ENCODE results near the gene MYOF. TPM values are rescaled to one million over a fixed set of nuclear protein-coding genes. Genes with fewer than 3 reads are reported as not detected.

MYOF gene
- total and polyA plus RNA-seq, 2 of the 8 experiments (the other 6 are each of a cell fraction or from before 2014, with no cell fraction given): 0.98 to 2.3 TPM

- TF ChIP-seq BRCA1 (IDR thresholded peaks at IDR 0.05; ENCODE audit: low read depth, low read length): no peak
- TF ChIP-seq CEBPB (IDR thresholded peaks at IDR 0.05; ENCODE audit: low read depth, low read length): no peak
- TF ChIP-seq HDAC6 (IDR thresholded peaks at IDR 0.05; ENCODE audit: low read depth, low read length): no peak
- TF ChIP-seq EZH2 (IDR thresholded peaks at IDR 0.05; ENCODE audit: low read depth, low read length, severe bottlenecking): no peak
- TF ChIP-seq, protein P1, sequence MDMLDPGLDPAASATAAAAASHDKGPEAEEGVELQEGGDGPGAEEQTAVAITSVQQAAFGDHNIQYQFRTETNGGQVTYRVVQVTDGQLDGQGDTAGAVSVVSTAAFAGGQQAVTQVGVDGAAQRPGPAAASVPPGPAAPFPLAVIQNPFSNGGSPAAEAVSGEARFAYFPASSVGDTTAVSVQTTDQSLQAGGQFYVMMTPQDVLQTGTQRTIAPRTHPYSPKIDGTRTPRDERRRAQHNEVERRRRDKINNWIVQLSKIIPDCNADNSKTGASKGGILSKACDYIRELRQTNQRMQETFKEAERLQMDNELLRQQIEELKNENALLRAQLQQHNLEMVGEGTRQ (IDR thresholded peaks at IDR 0.05; ENCODE audit: low read length): no peak
- TF ChIP-seq RFX5 (IDR thresholded peaks at IDR 0.05; ENCODE audit: borderline replicate concordance, low read depth, low read length): no peak
- TF ChIP-seq GABPA (IDR thresholded peaks at IDR 0.05; ENCODE audit: borderline replicate concordance, insufficient read depth, low read length): no peak
These were observed 207.7 kb downstream of the MYOF start (continued) for GRCh38 chr10:93274419-93274818.
